HEK293T (cell line): Measurements from ENCODE around the gene PDZK1IP1.

Experiments
- BHLHE40 ChIP-seq: fragments of 450-650 bp; IDR thresholded peaks from 2 replicates; pipeline ENCODE4 v1.6.1; 2016; ENCODE audit warnings: mild to moderate bottlenecking, moderate library complexity, borderline replicate concordance
- HDGF ChIP-seq: fragments of 450-650 bp; IDR thresholded peaks from 2 replicates; pipeline ENCODE4 v1.6.1; 2017; ENCODE audit warnings: antibody characterized with exemption, borderline replicate concordance
- NFRKB ChIP-seq: fragments of 450-650 bp; IDR thresholded peaks from 2 replicates; pipeline ENCODE4 v1.6.1; 2016; ENCODE audit warnings: mild to moderate bottlenecking, moderate library complexity
- SP1 ChIP-seq: fragments of 450-650 bp; IDR thresholded peaks from 2 replicates; pipeline ENCODE4 v1.6.1; 2017

GRCh38 chr1:47223921-47224675 is 34.3 kb upstream of the PDZK1IP1 start:
- TF ChIP-seq BHLHE40 (no peak), HDGF (no peak), SP1 (no peak), NFRKB (no peak)
